Measurements from ENCODE around the gene EQTN. TPM values are rescaled to one million over a fixed set of nuclear protein-coding genes. Genes with fewer than 3 reads are reported as not detected.

The EQTN gene
- total RNA-seq (ENCODE audit: low replicate concordance), result not detected in 2 replicates

DNA sequence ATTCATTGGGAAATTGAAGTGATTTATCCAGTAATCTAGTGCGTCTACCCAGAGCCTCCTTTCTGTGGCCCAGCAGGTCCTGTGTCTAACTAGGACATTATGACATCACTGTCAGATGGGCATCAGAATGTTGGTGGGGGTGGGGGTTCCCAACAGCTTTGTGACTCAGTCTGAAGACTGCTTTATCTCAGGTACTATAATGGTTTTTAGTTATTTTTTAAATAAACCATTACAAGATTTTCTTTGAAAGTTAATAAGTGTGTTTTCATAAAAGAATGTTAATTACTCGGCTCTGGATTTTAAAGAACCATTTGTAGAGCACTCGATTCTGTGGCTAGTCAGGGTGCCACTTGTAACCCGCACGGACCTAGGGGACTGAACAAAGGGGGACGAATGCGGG lies at the start of gene EQTN:
EQTN (minus strand) TSS at position 101 of the 400 bp plus-strand sequence; CDS start at position 6, 95 bp downstream.

Other genes starting within 250 kb of the EQTN start
- gene TEK, start 187.9 kb downstream of the EQTN start, total RNA-seq (ENCODE audit: low replicate concordance), result 0.23 and 29.1 TPM in 2 replicates
- not detected in 2 replicates for gene IFNK, start 227.1 kb upstream of the EQTN start, total RNA-seq (ENCODE audit: low replicate concordance)
- gene MOB3B, start 232.7 kb upstream of the EQTN start, total RNA-seq (ENCODE audit: low replicate concordance), result 0.15 TPM in 1 of 2 replicates, not detected in the other